Activated CD4-positive, alpha-beta T cell treated with anti-CD3 and anti-CD28 coated beads for 4 hours (primary cell): ENCODE data around the gene IFFO2.

Experiments used
- DNase-seq, 2 donors: peaks; one replicate each; pipeline ENCODE4 v3.0.0-alpha.2; 2020

The IFFO2 gene

GRCh38 chr1:18970762-18971161, 14.3 kb upstream of the IFFO2 start:
- no peak for DNase-seq

DNA sequence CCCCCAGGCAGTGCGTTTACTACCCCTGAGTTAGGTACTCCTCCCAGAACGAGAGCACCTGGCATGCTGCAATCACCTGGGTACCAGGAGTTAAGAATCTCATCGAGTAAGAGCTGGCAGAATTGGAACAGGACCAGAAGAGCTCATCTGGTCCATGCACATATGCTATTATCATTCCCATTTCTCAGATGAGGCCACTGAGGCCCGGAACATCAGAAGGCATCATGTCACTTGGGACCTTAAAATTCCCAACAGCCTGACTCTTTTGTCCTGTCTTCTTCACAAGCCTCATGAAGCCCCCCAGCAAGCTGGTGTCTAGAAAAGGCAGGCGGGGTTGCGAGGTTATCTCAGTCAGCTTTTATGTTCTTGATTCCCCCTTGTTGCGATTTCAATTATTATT, 13.9 kb upstream of the IFFO2 start:
- DNase-seq: no peak

- DNase-seq: no peak
Measured at GRCh38 chr1:18967066-18967690, 10.7 kb upstream of the IFFO2 start.

DNA sequence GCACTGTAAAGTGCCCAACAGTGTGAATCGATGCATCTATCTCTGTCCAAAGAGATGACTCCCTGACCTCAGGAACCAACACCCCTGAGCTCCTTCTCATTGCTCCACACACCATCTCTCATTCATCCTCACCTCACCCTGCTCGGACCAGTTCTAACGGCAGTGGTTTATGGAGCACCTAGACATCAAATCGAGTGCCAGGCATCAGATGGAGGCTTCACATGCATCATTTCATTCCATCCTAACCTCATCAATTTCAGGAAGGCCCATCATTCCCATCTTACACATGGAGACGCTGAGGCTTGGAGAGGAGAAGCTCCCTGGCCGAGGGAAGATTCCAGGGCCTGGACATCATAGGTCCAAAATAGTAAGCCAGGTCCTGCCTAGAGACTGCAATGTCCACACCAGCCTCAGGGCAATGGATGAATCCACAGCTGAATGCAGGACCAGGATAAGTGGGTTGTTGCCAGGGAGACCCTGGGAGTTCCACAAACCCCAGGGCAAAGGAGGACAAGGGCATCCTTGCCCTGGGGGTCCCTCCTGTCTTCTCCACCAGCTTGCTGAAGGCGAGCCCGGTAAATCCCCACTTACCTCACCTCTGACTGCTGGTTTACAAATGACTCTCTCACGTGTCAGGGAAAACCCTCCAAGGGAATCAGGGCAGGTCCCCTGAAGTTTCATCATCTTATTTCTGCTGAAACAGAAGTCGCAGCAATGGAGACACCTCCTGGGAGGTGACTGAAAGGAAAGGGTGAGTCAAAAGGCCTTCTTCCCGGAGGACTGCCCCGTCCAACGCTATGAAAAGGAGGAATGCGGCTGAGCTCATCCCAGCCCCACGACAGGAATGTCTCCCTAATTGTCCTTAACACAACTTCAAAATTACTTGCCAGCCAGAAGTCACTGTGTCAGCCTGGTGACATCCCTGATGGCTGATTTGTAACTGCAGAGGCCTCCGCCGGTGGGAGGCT, 9.0 kb upstream of the IFFO2 start:
- no peak for DNase-seq

- no peak for DNase-seq
Measured at GRCh38 chr1:18963968-18964367, 7.5 kb upstream of the IFFO2 start.

DNA sequence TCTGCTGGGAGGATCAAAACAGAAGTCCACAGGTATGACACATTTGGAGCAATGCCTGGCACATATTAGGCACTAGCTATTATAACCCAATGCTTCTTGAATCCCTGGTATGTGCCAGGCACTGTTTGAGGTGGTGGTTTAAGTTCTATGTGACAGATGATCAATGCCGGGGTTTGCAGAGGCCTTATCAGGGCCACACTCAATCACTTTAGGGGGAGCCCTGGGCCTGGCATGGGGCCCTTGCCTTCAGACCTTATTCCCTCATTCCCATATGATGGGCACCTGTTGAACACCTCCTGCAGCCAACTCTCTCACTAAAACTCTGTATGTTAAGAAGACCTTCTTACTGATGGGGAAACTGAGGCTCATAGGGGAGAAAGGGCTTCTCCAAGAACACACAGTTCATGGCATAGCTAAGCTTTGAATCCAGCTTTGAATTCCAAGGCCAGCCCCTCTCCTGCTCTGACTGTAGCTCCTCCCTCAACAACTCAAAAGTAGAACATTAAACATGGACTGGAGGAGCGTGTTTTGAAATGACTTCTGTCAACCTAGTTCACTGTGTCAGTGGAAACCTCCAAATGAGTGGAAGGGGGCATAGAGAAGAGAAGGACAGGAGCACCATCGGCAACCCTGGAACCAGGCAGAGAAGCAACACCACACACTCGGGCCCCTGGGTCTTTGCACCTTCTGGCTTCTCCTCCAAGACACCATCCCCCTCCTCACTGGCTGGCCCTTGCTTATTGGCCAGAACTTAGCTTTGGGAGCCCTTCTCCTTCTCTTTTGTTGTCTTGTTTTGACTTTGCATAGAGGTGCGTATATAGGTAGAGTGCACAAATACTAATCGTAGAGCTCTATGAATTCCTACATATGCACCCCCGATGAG, 6.6 kb upstream of the IFFO2 start:
- DNase-seq: no peak

DNA sequence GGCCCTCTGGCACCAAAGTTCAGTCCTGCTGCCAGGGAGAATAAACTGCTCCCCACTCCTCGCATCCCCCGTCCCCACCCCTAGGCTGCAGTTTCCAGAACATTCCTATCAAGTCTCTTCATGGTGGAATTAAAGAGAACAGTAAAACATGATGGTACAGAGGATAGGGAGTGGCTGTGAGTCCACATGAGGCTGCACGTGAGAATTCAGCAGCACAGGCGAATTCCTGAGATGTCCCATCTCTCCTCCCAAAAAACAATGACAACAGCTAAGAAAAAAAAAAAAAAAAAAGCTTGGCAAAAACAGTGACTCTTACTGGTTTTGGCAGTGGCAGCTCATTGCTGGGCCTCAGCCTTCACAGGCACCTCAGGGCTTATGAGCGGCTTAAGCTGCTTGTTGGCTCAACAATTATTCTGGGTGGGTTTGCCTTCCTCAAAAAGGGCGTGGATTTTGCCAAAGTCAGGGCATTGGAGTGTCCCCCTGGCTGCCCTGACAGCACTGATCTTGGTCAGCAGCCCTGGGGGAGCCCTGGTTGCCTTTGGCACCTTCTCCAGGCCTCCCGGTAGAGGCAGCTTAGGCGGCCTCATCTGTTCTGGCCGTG, 5.7 kb upstream of the IFFO2 start:
- no peak for DNase-seq

GRCh38 chr1:18960821-18961220, 4.3 kb upstream of the IFFO2 start:
- DNase-seq: no peak

DNA sequence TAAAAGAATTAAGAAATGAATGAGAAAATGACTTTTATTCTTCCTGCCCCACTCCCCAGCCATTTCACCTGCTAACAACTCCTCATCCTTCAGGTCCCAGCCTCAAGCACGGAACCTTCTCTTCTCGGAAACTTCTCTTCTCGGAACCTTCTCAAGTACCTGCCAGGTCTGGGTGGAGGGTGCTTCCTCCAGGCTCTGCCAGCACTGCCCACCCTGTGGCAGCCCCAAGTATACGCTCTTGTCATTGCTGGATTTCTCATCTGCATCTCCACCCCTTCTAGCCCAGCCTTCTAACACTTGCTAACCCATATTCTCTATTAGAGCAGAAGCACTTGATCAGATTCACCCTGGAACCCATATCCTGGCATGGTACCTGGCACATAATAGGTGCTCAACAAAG, 3.9 kb upstream of the IFFO2 start:
- no peak for DNase-seq

- DNase-seq: no peak
Measured at GRCh38 chr1:18959591-18959990, 3.1 kb upstream of the IFFO2 start.

GRCh38 chr1:18957532-18958300, 1.2 kb upstream of the IFFO2 start:
- no peak for DNase-seq

DNA sequence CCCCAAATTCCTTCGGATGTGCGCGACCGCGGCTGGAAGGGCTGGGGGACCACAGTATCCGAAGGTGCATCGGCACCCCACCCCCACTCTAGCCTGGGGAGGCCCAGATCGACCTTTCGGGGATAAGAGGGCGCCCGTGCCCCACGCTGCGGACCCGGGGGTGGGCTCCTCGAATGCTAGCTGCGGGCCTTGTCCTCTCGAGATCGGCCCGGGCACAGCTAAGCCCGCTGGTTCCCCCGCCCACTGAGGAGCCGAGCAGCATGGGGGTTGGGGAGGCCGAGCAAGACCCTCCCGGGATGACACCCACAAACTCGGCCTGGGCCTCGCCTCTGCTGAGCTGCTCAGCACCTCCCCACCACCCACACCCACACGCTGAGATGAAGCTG, 653 bp upstream of the IFFO2 start:
- no peak for DNase-seq

DNA sequence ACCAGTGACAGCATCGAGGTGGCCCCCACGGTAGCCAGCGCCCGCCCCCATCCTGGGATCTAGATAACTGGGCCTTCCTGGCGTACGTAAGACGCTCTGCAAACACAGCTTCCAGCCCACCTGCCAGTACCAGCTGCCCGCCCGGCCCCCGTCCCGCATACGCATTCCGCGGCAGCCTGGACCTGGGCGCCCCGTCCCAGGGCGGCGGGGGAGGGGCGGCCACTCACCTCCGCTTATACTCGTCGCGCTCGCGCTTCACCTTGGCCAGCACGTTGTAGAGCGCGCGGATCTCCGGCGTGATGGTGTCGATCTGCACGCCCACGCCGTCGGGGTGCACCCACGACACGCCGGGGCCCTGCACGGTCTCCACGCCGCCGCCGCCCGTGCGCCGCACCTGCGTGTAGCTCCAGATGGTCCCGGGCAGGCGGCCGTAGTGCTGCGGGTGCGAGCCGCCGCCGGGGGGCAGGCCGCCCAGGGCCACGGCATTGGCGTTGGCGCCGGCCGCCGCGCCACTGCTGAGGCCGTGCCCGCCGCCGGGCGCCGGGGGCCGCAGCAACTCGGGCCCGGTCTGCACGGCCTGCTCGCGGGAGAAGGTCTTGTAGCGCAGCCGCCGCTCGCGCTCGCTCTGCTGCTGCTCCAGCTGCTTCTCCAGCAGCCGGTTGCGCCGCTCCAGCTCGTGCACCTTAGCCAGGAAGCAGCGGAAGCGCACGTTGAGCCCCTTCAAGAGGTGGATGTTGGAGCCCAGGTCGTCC, 859 bp downstream of the IFFO2 start:
- DNase-seq: peak; percentile 70 to 78

- no peak for DNase-seq
Measured at GRCh38 chr1:18955131-18955440, 1.4 kb downstream of the IFFO2 start.

DNA sequence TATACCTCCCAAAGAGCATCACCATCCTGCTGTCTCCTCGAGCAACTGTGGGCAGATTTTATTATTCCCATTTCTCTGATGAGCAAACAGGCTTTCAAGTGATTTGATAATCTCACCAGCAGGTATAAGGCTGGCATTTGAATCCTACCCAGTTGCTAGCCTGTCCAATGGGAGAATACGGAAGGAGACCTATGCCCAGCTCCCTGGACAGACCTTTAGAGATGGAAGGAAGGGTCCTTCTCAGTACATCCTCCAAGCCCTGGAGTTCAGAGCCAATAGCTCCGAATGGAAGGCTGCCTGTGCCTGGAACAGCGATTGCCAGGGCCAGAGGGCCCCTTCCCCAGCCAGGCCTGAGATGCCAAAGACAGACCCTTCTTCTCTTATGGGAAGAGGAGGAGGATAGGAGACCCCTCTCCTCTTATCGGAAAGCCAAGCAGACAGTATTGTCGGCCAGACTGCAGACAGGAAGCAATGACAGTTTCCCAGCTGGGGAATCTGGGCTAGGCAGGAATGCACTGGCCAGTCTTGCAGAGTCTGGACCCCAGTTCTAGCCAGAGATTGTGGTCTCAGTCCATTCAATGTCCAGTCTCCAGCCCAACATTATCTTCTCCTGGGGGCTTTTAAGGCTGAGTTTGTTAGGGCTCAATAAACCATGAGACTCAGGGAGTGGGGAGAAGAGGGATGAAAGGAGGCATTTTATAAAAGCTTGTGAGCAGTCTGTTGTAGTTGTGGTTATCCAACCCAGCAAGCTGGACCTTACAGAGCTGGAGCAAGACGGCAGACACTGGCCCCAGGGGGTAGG, 2.0 kb downstream of the IFFO2 start:
- DNase-seq: no peak

- DNase-seq: no peak
Measured at GRCh38 chr1:18953731-18954231, 2.7 kb downstream of the IFFO2 start.

GRCh38 chr1:18951818-18952391, 4.6 kb downstream of the IFFO2 start:
- DNase-seq: peak; percentile 55 to 60

GRCh38 chr1:18951416-18951815, 5.1 kb downstream of the IFFO2 start:
- DNase-seq: peak in 1 of 2 donors; percentile 22

- peak in 1 of 2 donors; percentile 24 for DNase-seq
Measured at GRCh38 chr1:18950401-18951026, 6.0 kb downstream of the IFFO2 start.
